HG03469 (cell line): ENCODE results near the gene HOXA10.

Source experiments
- ATAC-seq: cut with Tn5 transposase; IDR thresholded peaks from one replicate; pipeline ENCODE4 v1.9.1; 2021; ENCODE audit warnings: mild to moderate bottlenecking, moderate library complexity, moderate number of reproducible peaks; ENCODE audit not compliant: unreplicated experiment

Gene HOXA10

GRCh38 chr7:27157702-27158431 is 16.3 kb downstream of the HOXA10 start:
- ATAC-seq: no peak

DNA sequence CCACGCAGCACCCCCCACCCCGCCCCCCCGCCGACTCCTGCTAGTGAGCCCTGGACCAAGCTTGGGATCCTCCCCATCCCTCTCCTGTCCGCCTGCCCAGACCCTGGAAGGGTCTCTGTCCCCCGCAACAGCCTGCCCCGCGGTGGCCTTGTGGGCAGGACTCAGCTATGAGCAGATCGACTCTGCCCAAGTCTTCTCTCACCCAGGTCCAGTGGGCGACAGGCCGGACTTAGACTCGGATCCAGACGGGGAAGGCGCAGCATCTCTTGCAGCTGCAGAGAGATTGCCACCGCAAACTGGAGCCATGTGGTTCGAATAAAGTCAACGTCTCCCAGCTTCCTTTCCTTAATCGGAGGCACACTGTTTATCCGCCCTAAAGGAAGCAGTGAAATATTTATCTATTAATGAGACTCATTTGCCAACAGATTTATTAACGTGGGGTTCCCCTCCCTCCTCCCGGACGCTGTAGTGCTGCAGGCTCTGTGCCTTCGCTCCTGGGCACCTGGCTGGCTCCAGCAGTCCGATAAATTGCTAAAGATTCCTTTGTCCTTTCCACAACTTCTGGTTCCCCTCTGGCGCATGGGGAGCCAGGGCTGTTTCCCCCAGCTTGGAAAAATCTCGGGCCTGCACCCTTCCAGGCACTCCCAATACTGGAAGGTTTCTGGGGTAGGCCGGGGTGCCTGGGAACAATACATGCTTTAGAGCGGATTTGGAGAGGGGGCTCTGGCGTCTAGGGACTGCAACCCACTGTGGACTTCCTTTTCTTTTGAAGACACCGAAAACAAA is 17.0 kb downstream of the HOXA10 start:
- no peak for ATAC-seq

DNA sequence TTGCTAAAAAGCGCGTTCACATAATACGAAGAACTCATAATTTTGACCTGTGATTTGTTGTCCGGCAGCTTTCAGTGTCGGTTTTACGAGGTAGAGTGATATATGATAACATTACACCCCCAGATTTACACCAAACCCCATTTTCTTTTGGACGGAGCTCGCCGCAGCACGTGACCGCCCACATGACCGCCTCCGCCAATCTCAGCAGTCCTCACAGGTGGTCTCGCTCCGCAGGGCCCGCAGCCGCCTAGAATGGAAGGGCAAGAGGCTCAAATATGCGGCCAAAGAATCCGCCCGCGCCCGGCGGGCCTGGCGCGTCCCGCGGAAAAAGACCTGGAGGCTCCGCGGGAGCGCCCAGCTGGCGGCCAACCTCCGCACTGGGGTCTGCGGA is 17.6 kb downstream of the HOXA10 start, which contains the start of gene HOXA7:
Gene HOXA7, minus strand, starts transcription at position 168 of the 391 bp plus-strand sequence. Its CDS starts 130 bp downstream, at position 38.
- ATAC-seq: no peak

DNA sequence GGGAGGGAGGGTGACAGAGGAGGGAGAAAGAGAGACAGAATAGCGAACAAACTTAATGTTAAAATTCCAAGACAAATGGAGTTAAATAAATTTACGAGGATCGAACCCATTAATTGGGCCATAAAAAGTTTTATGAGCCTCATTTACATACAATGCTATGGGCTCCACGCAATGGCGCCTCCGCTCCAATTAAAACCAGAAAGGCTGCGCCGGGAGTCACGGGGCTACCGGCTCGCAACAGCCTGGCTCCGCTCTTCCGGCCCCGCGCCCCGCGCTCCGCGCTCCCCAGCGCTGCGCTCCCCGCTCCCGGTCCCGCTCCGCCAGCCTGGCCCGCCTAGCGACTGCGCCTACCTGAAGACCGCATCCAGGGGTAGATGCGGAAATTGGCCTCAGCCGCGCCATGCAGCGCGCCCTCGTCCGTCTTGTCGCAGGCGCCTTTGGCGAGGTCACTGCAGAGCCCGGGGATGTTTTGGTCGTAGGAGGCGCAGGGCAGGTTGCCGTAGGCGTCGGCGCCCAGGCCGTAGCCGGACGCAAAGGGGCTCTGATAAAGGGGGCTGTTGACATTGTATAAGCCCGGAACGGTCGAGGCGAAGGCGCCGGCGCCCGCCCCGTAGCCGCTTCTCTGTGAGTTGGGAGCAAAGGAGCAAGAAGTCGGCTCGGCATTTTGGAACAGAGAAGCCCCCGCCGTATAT is 18.2 kb downstream of the HOXA10 start:
- no peak for ATAC-seq

- no peak for ATAC-seq
These were observed 19.0 kb downstream of the HOXA10 start for GRCh38 chr7:27154901-27155815.

DNA sequence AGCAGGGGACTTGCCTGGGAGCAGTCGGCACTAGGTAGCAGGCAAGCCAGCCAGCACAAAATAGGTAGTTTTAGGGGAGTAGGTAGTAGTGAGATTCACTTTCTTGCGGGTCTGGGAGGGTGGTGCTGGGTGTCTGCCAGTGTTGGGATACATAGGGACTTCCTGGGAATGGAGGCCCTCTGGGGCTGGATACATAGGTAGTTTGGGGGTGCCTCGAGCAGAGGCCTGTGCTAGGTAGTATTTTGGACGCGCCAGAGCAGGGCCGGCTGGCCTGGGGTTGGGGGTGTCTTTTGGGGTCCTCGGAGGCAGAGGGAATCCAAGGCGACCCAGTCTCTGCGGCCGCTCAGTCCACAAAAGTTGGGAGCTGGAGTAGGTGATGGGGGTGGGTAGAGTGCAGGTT is 19.8 kb downstream of the HOXA10 start:
- no peak for ATAC-seq

DNA sequence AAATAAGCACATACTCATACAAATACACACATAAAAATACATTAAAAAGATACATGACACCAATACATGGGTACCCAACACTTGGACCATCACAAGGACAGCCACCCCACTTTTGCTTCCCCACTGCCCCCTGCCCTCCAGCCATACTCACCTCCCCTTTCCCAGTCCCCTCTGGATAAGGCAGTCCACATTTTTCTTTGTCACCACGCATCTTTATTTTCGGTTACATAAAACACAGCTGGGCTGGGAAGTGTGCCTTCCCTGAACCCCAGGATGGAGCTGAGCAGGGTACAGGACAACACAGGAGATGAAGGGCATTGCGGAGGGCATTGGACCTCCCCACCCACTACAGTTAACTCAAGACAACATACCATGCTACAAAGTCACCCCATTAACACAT is 20.6 kb downstream of the HOXA10 start:
- no peak for ATAC-seq

DNA sequence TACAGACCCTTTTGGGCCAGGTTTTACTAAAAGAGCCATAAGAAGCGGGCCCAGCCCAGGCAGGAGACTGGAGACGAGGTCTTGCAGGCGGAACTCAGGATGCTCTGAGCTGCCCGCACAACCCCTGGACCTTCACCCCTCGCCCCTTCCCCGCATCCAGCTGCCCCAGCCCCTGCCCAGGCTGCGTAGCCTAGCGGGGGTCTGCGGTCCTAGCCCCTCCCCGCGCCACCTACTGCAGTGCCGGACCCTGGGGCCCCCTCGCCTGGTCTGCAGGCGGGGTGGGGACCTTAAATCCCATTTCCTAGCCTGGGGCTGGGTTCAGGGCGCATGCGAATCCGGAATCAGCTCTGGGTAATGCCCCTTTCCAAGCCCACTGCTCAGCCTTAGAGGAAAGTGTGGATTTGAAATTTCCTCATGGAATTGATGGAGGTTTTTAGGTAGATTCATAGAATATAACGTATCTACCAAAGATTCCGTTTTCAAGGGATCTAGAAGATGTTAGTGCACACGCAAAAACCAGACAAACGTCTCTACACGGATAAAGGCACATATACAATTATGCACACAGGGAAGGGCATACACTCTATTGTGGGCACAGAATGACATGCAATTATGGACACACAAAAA is 21.2 kb downstream of the HOXA10 start:
- no peak for ATAC-seq

GRCh38 chr7:27151931-27152815 is 21.9 kb downstream of the HOXA10 start, which contains the start of gene HOXA3:
Gene HOXA3, minus strand, starts transcription at chr7:27152583. Its CDS starts 41,943 bp downstream, at chr7:27110640.
- ATAC-seq: no peak

DNA sequence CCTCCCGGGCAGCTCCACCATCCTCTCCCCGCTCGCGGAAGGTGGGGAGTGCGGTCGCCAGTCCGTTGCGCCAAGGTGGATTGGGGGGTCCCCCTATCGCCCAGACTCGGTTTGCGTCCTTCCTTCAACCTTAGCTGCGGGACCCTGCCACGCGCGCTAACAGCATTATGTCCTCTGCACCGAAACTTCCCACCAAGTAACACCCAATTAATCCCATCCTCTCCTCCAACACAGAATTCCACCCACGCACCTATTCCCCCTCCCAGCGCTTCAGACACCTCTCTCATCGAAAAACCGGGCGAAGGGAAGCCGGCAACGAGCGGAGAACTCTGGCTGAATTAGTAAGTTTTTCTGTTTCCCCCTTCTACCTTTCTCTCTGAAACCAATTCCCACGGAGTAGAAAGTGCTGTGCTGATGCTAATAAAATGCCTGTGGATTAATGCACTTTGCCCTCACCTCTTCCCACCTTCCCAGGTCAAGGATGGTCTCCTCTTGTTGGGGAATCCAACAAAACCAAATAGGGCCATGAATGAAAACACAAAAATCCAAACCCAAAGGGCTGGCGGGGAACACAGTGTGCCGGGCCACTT is 22.7 kb downstream of the HOXA10 start:
- no peak for ATAC-seq

GRCh38 chr7:27150568-27151340 is 23.4 kb downstream of the HOXA10 start:
- ATAC-seq: peak; percentile 68

GRCh38 chr7:27149842-27150567 is 24.1 kb downstream of the HOXA10 start:
- ATAC-seq: no peak

DNA sequence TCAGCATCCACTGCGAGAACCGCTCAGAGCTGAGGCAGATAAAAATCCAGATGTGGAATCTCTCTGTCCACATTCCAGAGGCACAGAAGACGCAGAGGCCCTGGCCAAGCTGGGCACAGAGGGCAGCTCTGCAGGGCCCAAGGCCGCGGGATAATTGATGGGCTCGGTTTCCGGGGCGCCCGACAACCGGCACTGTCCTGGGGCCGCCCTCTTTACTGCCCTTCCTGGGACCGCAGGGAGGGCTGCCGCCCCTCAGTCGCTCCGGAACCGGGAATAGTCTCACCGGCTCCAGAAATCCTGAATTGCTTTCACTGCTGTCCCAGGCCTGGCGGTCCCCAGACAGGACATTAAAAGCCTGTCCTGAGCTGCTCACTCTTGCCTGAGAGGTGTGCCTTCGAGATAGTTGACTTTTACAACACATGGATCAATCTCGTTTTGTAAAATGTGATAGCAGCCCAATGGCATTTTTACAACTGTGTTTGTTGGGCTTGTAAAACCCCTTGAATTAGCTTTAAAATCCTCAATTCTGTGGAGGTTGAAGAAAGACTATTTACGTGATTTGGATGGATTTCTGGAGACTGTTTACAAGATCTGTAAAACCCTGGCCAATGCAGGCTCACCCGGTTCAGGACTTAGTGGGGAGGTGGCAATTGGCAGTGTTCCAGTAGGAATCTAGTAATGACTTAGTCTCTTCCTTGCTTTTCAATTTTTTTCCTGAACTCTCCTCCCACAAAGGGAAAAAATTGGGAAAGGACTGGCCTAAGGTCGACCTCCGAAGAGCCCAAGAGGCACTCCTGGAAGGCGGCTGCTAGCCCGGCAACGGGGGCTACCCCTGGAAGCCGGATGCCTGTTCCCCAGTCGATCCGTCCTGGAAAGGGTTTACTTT is 25.1 kb downstream of the HOXA10 start:
- no peak for ATAC-seq

DNA sequence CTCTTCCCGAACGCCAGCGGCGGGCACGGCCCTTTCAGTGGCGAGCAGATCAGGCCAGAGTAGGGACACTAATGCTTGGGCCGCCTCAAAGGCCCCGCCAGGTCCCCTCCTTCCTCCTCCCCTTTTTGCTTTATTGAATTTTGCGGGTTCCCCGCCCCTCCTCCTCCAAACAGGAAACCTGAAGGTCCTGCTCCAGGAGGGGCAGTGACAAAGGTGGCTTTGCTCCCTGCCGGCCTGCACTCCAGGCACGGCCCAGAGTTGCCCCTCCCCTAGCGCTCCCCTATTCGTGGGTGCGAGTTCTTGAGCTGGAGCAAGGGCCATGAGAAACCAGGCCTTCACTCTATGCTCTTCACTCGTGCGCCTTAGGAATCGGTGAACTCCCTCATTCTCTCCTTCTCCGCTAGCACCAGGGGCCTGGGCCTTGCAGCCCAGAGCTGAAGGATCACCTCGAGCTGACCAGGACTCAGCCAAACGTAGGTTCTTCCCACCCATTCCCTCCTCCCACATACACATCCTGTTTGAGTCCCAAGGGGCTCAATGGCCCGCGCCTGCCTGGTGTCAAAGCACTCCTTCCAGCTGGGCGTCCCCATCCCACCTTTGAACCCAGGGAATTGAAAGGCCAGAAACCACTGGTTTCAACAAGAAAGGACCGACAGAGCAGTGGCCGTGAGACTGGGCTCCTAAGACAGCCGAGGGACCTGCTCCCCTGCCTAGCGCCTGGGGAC is 25.9 kb downstream of the HOXA10 start:
- ATAC-seq: no peak

GRCh38 chr7:27147199-27148030 is 26.7 kb downstream of the HOXA10 start, which contains the start of gene HOXA6:
Gene HOXA6, minus strand, starts transcription at chr7:27147774. Its CDS starts 25 bp downstream, at chr7:27147749.
- no peak for ATAC-seq
